ENCODE results near the gene PRMT7. TPM values are rescaled to one million over a fixed set of nuclear protein-coding genes. Genes with fewer than 3 reads are reported as not detected.
A peak's percentile ranks its signal among the peaks of the same experiment; 100 is the strongest.

PRMT7 gene
- polyA plus RNA-seq, 3 donors, result 15.0 to 41.1 (median 15.2) TPM

DNA sequence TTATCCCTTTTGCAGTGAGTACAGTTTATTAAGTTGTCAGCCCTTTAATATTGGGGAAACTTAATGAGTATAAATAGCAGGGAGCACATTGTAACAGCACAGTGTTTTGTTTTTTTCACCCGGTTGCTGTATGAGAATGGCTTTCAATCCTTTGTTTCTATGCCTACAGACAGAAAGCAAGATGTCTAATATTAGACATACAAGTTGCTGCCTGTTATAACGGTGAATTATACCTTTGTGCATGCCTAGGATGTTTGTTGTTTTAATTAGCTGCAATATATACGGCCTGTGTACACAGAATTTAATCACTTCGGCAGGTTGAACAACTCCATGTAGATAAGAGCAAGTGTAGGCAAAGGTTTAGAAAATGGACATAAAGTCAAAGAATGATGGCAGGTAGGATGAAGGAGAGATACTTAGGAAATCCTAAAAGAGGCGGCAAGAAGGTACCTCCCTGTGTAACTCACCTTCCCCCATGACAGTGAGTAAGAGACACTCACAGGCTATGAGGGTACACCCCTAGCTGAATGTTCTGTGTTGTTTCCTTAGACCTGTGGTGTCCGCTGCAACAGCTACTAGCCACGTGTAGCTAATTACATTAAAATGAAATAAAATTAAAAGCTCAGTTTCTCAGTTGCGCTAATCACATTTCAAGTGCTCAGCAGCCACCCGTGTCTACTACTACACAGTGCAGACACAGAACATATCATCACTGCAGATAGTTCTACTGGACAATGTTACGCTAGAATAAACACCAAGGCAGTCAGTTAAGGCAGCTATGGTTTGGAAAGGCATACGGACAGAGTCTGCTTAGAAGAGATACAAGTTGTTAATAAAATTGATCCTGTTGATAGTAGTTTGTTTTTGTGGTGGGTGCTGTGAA, 11.0 kb upstream of the PRMT7 start:
- no peak overlapping the region for H3K27ac Mint-ChIP-seq
- Histone ChIP-seq H3K27me3 (ENCODE audit: control insufficient read depth in 2 of 2, insufficient read depth in 2 of 2, low read length in 2 of 2) (no peaks in the 10 kb centered on the region), H3K4me3 (replicated peaks in 1 of 3; ENCODE audit: low read depth in 2 of 3, low read length in 3 of 3) (no peak overlapping the region), H3K79me2 (ENCODE audit: insufficient read depth, low read length) (peaks cover 11% of the 10 kb centered on the region), H3K27ac (ENCODE audit: low read depth in 1 of 2, low read length in 2 of 2) (peak overlapping the region in 1 of 2 donors; percentile 54), H3K9ac (ENCODE audit: insufficient read depth, low read length, poor library complexity, severe bottlenecking) (no peak overlapping the region), H3K4me1 (ENCODE audit: control insufficient read depth in 1 of 2, insufficient read depth in 2 of 2, low read length in 2 of 2) (peaks cover 11 to 13% of the 10 kb centered on the region in 2 donors), H2AFZ (ENCODE audit: insufficient read depth, low read depth, low read length, poor library complexity, severe bottlenecking) (no peak overlapping the region), H4K20me1 (ENCODE audit: insufficient read depth, low read length) (peaks cover 36% of the 10 kb centered on the region), H3K4me2 (replicated peaks; ENCODE audit: extremely low read depth, low read length, poor library complexity, severe bottlenecking) (no peak overlapping the region), H3K36me3 (replicated peaks in 1 of 2; ENCODE audit: control insufficient read depth in 1 of 2, insufficient read depth in 2 of 2, low read length in 2 of 2) (peaks cover 84 to 100% of the 10 kb centered on the region in 2 donors), H3K9me3 (replicated peaks in 1 of 2; ENCODE audit: control insufficient read depth in 1 of 2, insufficient read depth in 1 of 2, low read length in 2 of 2) (no peaks in the 10 kb centered on the region)
- DNase-seq, result no peak
- TF ChIP-seq, protein P1, sequence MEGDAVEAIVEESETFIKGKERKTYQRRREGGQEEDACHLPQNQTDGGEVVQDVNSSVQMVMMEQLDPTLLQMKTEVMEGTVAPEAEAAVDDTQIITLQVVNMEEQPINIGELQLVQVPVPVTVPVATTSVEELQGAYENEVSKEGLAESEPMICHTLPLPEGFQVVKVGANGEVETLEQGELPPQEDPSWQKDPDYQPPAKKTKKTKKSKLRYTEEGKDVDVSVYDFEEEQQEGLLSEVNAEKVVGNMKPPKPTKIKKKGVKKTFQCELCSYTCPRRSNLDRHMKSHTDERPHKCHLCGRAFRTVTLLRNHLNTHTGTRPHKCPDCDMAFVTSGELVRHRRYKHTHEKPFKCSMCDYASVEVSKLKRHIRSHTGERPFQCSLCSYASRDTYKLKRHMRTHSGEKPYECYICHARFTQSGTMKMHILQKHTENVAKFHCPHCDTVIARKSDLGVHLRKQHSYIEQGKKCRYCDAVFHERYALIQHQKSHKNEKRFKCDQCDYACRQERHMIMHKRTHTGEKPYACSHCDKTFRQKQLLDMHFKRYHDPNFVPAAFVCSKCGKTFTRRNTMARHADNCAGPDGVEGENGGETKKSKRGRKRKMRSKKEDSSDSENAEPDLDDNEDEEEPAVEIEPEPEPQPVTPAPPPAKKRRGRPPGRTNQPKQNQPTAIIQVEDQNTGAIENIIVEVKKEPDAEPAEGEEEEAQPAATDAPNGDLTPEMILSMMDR (IDR thresholded peaks at IDR 0.05), result no peak
- WGBS (ENCODE audit: insufficient coverage), result 92% methylated on average over 7 of the region's 11 CpGs
- H3K27me3 Mint-ChIP-seq (ENCODE audit: low read depth in 3 of 3), result no peaks in the 10 kb centered on the region
- intact Hi-C loops (cut with micrococcal nuclease), result no loop called here
- no peak overlapping the region for H3K4me3 Mint-ChIP-seq
- no peaks in the 10 kb centered on the region for H3K9me3 Mint-ChIP-seq
- peaks cover 15% of the 10 kb centered on the region for H3K4me1 Mint-ChIP-seq
- H3K36me3 Mint-ChIP-seq, result peaks cover 87 to 95% of the 10 kb centered on the region in 2 donors

DNA sequence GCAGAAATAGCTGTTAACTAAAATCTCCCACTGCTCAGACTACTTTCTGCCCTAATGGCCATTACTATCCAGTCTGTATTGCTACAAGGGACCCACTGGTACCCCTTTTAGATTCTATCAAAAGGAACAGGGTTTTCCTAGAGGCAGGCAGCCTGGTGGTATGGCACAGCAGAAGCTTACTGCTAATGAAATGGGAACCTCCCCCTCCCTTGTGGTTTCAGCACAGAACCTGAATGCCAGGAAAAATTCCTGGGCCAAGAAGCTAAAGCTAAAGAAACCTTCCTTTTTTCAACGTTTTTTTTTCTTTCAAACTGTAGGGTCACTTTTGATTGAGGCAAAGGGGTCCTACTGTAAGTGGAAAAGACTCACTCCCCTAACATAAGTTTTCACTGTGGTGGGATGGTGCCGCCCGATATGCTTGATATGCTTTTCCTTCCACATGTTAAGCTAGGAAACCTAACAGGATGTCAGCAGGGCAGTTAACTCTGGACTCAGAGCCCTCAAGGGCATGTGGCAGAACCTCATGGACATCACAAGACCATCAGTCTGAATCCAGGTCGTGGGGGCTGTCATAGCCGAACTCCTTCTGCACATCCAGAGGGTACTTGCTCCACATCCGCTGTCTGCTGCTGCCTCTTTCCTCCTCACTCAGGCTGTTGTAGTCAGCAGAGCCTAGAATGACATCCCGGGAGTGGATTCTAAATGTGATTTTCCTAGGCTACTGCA, 9.9 kb upstream of the PRMT7 start:
- H3K4me1 ChIP-seq (ENCODE audit: control insufficient read depth in 1 of 2, insufficient read depth in 2 of 2, low read length in 2 of 2), result peaks cover 11 to 13% of the 10 kb centered on the region in 2 donors
- no peaks in the 10 kb centered on the region for H3K9me3 ChIP-seq (replicated peaks in 1 of 2; ENCODE audit: control insufficient read depth in 1 of 2, insufficient read depth in 1 of 2, low read length in 2 of 2)
- peaks cover 17% of the 10 kb centered on the region for H3K79me2 ChIP-seq (ENCODE audit: insufficient read depth, low read length)
- TF ChIP-seq, protein P1 (IDR thresholded peaks at IDR 0.05), result no peak
- H3K4me1 Mint-ChIP-seq, result peaks cover 15% of the 10 kb centered on the region
- no peak overlapping the region for H3K4me3 ChIP-seq (replicated peaks in 1 of 3; ENCODE audit: low read depth in 2 of 3, low read length in 3 of 3)
- peak overlapping the region in 1 of 2 donors; percentile 54 for H3K27ac ChIP-seq (ENCODE audit: low read depth in 1 of 2, low read length in 2 of 2)
- H3K36me3 Mint-ChIP-seq, result peaks cover 88 to 95% of the 10 kb centered on the region in 2 donors
- peaks cover 45% of the 10 kb centered on the region for H4K20me1 ChIP-seq (ENCODE audit: insufficient read depth, low read length)
- H3K9me3 Mint-ChIP-seq, result no peaks in the 10 kb centered on the region
- intact Hi-C loops (cut with micrococcal nuclease), result no loop called here
- WGBS (ENCODE audit: insufficient coverage), result 93% methylated on average over 3 of the region's 7 CpGs
- H3K27me3 Mint-ChIP-seq (ENCODE audit: low read depth in 3 of 3), result no peaks in the 10 kb centered on the region
- H3K4me3 Mint-ChIP-seq, result no peak overlapping the region
- H2AFZ ChIP-seq (ENCODE audit: insufficient read depth, low read depth, low read length, poor library complexity, severe bottlenecking), result no peak overlapping the region
- H3K9ac ChIP-seq (ENCODE audit: insufficient read depth, low read length, poor library complexity, severe bottlenecking), result no peak overlapping the region
- H3K27me3 ChIP-seq (ENCODE audit: control insufficient read depth in 2 of 2, insufficient read depth in 2 of 2, low read length in 2 of 2), result no peaks in the 10 kb centered on the region
- no peak for DNase-seq
- H3K36me3 ChIP-seq (replicated peaks in 1 of 2; ENCODE audit: control insufficient read depth in 1 of 2, insufficient read depth in 2 of 2, low read length in 2 of 2), result peaks cover 88 to 100% of the 10 kb centered on the region in 2 donors
- no peak overlapping the region for H3K4me2 ChIP-seq (replicated peaks; ENCODE audit: extremely low read depth, low read length, poor library complexity, severe bottlenecking)
- H3K27ac Mint-ChIP-seq, result peak overlapping the region in 4 of 7 donors; percentile 12 to 46 (median 31)

Measured in CD14-positive monocyte (primary cell).